Nephron progenitor cell (in vitro differentiated cells): ENCODE results near the gene TTI1.

Experiments used
- DNase-seq: peaks from one replicate; pipeline ENCODE4 v3.0.0; 2021
- H3K27ac Mint-ChIP-seq: 2 replicates; pipeline ENCODE4 v1.8.0; 2021; ENCODE audit warnings: mild to moderate bottlenecking, moderate library complexity, mixed read lengths
- H3K27me3 Mint-ChIP-seq: 2 replicates; pipeline ENCODE4 v1.8.0; 2021; ENCODE audit warnings: mild to moderate bottlenecking, low read depth, mixed read lengths; ENCODE audit not compliant: poor library complexity
- H3K36me3 Mint-ChIP-seq: 2 replicates; pipeline ENCODE4 v1.8.0; 2021; ENCODE audit warnings: low read depth, mixed read lengths
- H3K4me1 Mint-ChIP-seq: 2 replicates; pipeline ENCODE4 v1.8.0; 2021; ENCODE audit warnings: mixed read lengths
- H3K4me3 Mint-ChIP-seq: 2 replicates; pipeline ENCODE4 v1.8.0; 2021; ENCODE audit warnings: mild to moderate bottlenecking, moderate library complexity, mixed read lengths
- H3K9me3 Mint-ChIP-seq: 2 replicates; pipeline ENCODE4 v1.8.0; 2021; ENCODE audit warnings: mild to moderate bottlenecking, moderate library complexity, mixed read lengths
- CTCF ChIP-seq: fragments of 200-600 bp; sonication (generic); IDR thresholded peaks from 2 replicates; pipeline ENCODE4 v1.5.0; 2021; ENCODE audit warnings: antibody characterized with exemption

The TTI1 gene

DNA sequence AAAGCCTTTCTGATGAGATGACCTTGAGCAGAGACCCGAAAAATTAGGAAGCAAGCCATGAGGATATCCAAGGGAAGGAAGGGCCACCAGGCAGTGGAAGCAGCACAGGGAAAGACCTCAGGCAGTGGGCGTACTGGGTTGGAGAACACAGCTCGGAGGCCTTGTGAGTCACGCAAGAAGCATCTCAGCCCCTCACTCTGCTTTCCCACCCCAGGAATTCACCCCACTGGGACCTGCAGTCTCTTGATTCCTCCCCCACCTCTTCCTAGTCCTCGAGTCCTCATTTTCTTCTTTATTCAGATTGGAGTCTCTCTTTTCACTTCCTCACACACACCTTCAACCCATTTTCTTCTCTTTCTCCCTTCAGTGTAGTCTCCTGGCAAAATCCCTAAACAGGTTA, 27.3 kb upstream of the TTI1 start:
- no peak for DNase-seq
- H3K27me3 Mint-ChIP-seq = no peaks in the 10 kb centered on the region
- H3K9me3 Mint-ChIP-seq = no peaks in the 10 kb centered on the region
- H3K4me3 Mint-ChIP-seq = no peak overlapping the region
- H3K4me1 Mint-ChIP-seq = no peaks in the 10 kb centered on the region
- H3K36me3 Mint-ChIP-seq = peaks cover 4% of the 10 kb centered on the region
- no peak overlapping the region for H3K27ac Mint-ChIP-seq
- no peak for TF ChIP-seq CTCF

- Mint-ChIP-seq H3K4me1 (no peaks in the 10 kb centered on the region), H3K9me3 (no peaks in the 10 kb centered on the region), H3K27ac (no peak overlapping the region), H3K4me3 (no peak overlapping the region), H3K27me3 (no peaks in the 10 kb centered on the region), H3K36me3 (peaks cover 4% of the 10 kb centered on the region)
- TF ChIP-seq CTCF = no peak
- DNase-seq = no peak
Observed at GRCh38 chr20:38059832-38060231, 26.6 kb upstream of the TTI1 start.

- H3K27ac Mint-ChIP-seq = no peak overlapping the region
- peaks cover 6% of the 10 kb centered on the region for H3K4me1 Mint-ChIP-seq
- TF ChIP-seq CTCF = peak; percentile 90
- no peaks in the 10 kb centered on the region for H3K9me3 Mint-ChIP-seq
- peak; percentile 93 for DNase-seq
- peaks cover 4% of the 10 kb centered on the region for H3K36me3 Mint-ChIP-seq
- H3K4me3 Mint-ChIP-seq = no peak overlapping the region
- H3K27me3 Mint-ChIP-seq = no peaks in the 10 kb centered on the region
Observed at GRCh38 chr20:38057351-38057972, 24.2 kb upstream of the TTI1 start.

GRCh38 chr20:38055848-38056247, 22.6 kb upstream of the TTI1 start:
- no peak for TF ChIP-seq CTCF
- DNase-seq = no peak
- no peaks in the 10 kb centered on the region for H3K9me3 Mint-ChIP-seq
- H3K27me3 Mint-ChIP-seq = no peaks in the 10 kb centered on the region
- H3K4me1 Mint-ChIP-seq = peaks cover 12% of the 10 kb centered on the region
- H3K36me3 Mint-ChIP-seq = peaks cover 10% of the 10 kb centered on the region
- H3K4me3 Mint-ChIP-seq = no peak overlapping the region
- no peak overlapping the region for H3K27ac Mint-ChIP-seq

- H3K36me3 Mint-ChIP-seq = peaks cover 14% of the 10 kb centered on the region
Observed at GRCh38 chr20:38055294-38055693, 22.0 kb upstream of the TTI1 start.

More at GRCh38 chr20:38055294-38055693, 22.0 kb upstream of the TTI1 start:
- Mint-ChIP-seq H3K4me3 (no peak overlapping the region), H3K4me1 (peaks cover 12% of the 10 kb centered on the region), H3K9me3 (no peaks in the 10 kb centered on the region), H3K27me3 (no peaks in the 10 kb centered on the region), H3K27ac (peak overlapping the region; percentile 78)
- TF ChIP-seq CTCF = no peak
- no peak for DNase-seq
